ENCODE measurements around the gene PILRA.

DNA sequence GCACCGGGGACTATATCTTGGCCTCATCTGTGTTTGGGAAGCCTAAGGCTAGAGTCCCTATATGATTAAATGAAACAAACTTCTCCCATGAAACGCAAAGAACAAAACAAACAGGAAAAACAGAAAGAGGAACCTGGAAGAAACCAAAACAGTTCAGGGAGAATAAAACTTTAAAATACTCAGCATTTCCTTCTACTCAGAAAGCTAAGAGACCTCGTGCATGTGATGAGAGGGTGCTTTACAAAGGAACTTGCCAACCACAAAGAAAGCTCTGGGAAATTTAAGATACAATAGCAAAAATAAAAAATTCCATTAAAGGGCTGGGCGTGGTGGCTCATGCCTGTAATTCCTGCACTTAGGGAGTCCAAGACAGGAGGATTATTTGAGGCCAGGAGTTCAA lies 6.9 kb downstream of the PILRA start:
- TF ChIP-seq, protein P1, sequence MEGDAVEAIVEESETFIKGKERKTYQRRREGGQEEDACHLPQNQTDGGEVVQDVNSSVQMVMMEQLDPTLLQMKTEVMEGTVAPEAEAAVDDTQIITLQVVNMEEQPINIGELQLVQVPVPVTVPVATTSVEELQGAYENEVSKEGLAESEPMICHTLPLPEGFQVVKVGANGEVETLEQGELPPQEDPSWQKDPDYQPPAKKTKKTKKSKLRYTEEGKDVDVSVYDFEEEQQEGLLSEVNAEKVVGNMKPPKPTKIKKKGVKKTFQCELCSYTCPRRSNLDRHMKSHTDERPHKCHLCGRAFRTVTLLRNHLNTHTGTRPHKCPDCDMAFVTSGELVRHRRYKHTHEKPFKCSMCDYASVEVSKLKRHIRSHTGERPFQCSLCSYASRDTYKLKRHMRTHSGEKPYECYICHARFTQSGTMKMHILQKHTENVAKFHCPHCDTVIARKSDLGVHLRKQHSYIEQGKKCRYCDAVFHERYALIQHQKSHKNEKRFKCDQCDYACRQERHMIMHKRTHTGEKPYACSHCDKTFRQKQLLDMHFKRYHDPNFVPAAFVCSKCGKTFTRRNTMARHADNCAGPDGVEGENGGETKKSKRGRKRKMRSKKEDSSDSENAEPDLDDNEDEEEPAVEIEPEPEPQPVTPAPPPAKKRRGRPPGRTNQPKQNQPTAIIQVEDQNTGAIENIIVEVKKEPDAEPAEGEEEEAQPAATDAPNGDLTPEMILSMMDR (optimal IDR thresholded peaks at IDR 0.05 in 1 of 3, IDR thresholded peaks at IDR 0.05 in 1 of 3, conservative IDR thresholded peaks at IDR 0.05 in 1 of 3; ENCODE audit: extremely low read depth in 1 of 3, insufficient read depth in 2 of 3, low read length in 3 of 3) = no peak
- TF ChIP-seq EZH2 (IDR thresholded peaks at IDR 0.05; ENCODE audit: low read length) = no peak

Measured in keratinocyte (primary cell).